Activated CD4-positive, alpha-beta T cell treated with anti-CD3 and anti-CD28 coated beads for 48 hours (primary cell): ENCODE results near the gene PUS3.

Experiments
- DNase-seq: peaks from one replicate; pipeline ENCODE4 v3.0.0-alpha.2; 2020

The PUS3 gene

GRCh38 chr11:125902927-125903710 is at the start of gene PUS3:
Gene PUS3 (minus strand): TSS chr11:125903206. CDS start chr11:125896284, 6,922 bp downstream.
- DNase-seq = peak; percentile 94

- DNase-seq = no peak
These were observed 49.6 kb upstream of the PUS3 start for GRCh38 chr11:125952559-125952958.

DNA sequence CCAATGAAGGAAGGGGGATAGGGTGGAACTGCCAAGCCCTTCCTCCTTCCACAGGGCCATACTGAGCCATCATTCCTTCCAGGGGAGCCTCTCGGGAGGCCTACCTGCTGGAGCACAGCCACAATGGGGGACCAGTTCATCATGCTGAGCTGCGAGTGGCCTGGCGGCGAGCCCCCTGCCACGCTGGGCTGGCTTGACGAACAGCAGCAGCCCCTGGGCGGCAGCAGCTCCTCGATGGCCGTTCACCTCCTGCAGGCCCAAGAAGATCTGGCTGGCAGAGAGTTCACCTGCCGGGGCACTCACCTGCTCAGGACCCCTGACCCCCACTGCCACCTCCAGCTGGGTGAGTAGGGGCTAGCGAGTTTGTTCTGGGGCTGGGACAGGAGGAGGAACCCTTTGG is 48.7 kb upstream of the PUS3 start:
- no peak for DNase-seq

GRCh38 chr11:125950696-125951651 is 48.0 kb upstream of the PUS3 start:
- no peak for DNase-seq

DNA sequence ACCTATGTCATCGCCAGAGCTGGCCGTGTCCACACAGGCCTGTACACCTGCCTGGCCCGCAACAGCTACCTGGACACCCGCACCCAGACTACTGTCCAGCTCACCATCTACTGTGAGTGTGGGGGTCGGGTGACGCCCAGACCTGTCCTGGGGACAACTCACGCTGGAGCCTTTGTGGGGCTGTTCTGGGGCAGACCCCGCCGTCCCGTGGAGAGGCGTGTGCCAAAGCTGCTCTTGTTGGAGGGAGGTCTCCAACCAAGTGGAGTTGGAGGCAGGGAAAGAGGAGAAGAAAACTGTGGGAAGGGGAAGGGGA is 47.1 kb upstream of the PUS3 start:
- DNase-seq = no peak

DNA sequence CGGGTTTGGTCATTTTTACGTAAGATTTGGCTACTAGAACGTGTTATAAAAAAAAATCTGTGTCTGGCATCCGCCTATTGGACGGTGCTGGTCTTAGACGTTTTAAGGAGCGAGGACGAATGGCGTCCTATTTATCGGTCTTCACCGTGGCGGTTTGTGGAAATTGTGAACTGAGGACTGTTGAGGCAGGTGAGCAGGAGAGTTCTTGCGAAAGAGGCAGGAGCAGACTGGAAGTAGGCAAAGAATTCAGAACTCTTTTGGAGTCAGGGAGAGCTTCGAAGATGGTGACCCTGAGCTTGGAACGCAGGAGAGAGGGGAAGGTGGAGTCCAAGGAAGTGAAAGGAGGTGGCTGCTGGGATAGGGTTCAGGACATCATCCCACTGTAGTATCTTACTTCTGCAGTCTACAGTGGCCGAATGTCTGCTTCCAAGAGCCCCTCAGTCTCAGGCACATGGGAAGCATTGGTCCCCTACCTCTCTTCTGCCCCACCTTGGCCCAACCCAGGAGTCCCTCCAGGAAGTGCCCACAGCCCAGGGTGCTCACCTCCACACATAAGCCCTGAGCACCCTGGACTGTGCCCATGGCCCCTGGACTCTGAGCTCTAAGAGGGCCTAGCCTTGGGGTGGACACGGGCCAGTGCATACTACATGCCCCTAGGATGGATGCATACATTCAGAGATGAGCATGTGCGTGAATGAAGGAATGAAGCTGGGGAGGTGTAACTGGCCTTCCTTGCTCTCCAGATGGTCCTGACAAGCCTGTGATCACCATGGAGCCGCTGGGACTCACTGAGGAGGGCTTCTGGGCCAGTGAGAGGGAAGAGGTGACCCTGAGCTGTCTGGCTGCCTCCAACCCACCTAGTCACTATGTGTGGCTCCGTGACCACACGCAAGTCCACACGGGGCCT is 46.5 kb upstream of the PUS3 start:
- no peak for DNase-seq

GRCh38 chr11:125948278-125949051 is 45.5 kb upstream of the PUS3 start:
- DNase-seq = no peak

DNA sequence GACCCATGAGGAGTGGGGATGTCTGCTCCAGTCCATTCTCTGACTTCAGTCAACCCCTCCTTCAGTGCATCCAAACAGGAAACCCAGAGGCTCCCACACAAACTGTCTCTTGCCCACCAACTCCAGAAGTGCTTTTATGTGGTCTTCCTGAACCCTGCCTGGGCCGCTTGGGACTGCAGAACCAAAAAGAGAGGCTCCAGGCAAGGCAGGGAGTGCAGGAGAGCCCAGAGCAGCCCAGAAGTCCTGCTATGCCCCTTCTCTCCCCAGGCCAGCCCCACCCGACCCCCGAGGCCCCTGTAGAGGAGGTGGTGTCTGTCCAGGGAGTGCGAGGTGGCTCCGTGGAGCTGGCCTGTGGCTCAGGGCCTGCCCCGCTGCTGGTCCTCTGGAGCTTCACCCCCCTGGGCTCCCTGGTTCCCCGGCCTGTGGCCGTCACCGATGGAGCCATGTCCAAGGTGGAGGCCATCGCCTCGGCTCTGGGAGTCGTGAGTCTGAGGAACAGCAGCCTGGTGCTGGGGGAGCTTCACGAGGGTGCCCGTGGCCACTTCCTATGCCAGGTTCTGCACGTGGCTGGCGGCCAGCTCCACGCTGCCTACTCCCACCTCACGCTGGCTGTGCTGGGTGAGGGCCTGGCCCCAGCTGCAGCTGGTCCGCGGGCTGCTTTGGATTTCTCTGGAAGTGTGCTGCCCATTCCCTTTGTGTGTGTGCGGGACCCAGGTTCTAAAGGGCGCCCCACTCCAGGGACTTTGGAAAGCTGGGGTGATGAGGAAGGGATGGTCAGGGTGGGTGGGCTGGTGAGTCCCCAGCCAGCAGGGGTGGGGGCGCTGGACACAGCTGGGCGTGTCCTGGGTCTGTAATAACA is 44.6 kb upstream of the PUS3 start:
- no peak for DNase-seq

GRCh38 chr11:125946712-125947418 is 43.9 kb upstream of the PUS3 start:
- no peak for DNase-seq

DNA sequence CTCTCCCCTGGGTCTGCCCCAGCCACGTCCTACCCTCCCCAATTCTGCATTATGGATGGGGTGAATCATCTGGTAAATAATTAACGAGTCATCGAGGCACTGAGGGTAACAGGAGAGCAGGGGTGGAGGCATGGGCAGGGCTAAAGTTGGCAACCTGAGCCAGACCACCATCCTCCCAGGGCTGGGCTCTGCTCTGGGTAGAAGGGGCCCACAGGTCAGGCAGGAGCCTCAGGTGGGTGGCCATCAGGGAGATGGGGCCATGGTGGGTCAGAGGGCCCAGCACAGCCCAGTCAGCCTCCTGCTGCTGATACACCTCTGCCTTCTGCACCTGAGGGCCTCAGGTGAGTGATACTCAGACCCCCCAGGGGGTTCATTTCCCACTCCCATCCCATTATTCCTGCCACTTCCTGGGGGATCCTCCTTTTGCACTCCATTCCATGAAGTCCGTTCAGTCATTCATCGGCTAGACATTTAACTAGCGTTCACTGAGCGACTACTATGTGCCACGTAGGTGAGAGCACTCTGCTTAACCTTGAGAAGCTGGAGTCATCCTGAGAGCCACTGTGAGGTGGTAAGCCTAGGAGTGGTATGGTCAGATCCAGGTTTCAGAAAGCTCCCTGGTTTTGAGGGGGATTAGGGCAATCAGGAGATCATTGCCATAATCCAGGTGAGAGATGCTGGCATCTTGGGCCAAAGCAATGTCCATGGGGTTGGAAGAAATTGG is 43.0 kb upstream of the PUS3 start, which contains the start of gene VSIG10L2:
VSIG10L2 (plus strand) TSS at position 248 of the 724 bp plus-strand sequence; CDS start at position 260, 12 bp downstream.
- no peak for DNase-seq

DNA sequence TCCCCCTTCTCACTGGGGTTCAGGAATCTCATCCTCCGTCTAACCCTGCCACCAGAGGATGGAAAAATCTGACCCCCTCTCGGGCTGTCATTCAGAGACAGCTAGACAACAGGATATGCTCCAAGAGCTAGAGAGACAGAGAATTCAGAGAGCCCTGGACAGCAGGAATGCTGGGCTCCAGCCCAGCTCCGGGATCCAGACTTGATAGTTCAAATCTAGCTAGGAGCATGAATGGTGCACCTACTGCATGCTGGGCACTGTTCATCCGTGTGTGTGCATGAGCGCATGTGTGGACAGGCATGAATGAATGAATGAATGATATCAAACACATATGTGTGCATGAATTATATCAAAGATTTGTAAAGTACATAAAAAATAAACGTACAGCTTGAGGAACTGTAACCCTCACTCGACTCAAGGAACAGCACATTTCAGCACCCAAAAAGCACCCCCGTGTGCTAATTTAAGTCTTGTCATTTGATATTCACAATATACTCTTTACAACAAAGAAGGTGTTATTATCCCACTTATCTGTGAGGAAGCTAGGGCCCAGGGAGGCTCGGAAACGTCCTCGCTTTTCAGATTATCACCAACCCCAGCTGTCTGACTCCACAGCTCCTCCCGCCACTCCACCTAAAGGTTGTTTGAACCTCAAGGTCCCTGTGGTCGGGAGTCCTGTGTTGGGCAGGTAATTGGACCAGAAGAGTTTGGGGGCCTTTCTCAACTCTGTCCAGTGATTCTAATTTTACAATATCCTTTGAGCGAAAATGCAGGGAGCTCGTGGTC is 42.2 kb upstream of the PUS3 start:
- no peak for DNase-seq

GRCh38 chr11:125944350-125945010 is 41.5 kb upstream of the PUS3 start:
- DNase-seq = no peak

- DNase-seq = no peak
These were observed 40.8 kb upstream of the PUS3 start for GRCh38 chr11:125943661-125944349.

DNA sequence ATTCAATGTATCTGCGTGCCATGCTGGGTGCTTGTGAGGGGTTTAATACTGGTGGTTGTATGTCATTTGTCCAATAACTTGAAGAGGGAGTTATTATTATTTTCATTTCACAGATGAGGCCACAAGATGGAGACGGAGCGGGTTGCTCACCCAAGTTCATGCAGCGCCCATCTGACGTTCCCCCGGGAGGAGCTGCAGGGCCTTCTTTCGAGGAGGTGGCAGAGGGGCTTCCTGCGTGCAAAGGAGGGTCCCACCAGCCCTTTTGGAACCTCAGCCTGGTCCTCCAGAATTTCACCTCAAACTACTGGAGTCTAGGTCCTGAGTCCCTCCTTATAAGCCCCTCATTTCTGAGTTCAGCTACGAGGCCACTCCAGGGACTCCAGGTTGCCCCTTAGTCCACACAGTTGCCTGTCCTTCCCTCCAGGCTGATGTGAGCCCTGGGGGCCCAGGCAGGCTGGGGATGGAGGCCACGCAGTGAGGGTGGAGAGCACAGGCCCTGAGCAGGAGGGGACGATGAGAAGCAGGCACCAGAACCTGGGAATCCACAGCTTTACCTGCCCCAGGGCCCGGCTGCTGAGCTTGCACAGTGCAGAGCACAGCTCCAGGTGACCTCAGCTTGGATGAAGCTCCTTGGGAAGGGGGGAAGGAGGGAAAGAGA is 39.9 kb upstream of the PUS3 start:
- no peak for DNase-seq

GRCh38 chr11:125941619-125942611 is 38.9 kb upstream of the PUS3 start:
- DNase-seq = peak; percentile 74

- no peak for DNase-seq
These were observed 38.2 kb upstream of the PUS3 start for GRCh38 chr11:125941267-125941618.
